ENCODE measurements around the gene ALDH1L1. TPM values are rescaled to one million over a fixed set of nuclear protein-coding genes. Genes with fewer than 3 reads are reported as not detected.

Gene ALDH1L1
- total RNA-seq, 4 donors from 2014 or later: 2.3 to 8.1 (median 6.0) TPM

GRCh38 chr3:126137490-126138130 lies 42.8 kb downstream of the ALDH1L1 start:
- H3K4me3 ChIP-seq (ENCODE audit: low read depth, poor library complexity, severe bottlenecking): no peak overlapping the region
- intact Hi-C loops (cut with DNase I; ENCODE audit: low total_unique reads): no loop called here
- WGBS, 2 donors: 95 to 96% methylated on average over 8 of the region's 8 CpGs
- DNase-seq (ENCODE audit: low spot score in 2 of 2): peak in 1 of 2 donors; percentile 46
- TF ChIP-seq CTCF (IDR thresholded peaks at IDR 0.05) (no peak), POLR2A (IDR thresholded peaks at IDR 0.05) (no peak)

DNA sequence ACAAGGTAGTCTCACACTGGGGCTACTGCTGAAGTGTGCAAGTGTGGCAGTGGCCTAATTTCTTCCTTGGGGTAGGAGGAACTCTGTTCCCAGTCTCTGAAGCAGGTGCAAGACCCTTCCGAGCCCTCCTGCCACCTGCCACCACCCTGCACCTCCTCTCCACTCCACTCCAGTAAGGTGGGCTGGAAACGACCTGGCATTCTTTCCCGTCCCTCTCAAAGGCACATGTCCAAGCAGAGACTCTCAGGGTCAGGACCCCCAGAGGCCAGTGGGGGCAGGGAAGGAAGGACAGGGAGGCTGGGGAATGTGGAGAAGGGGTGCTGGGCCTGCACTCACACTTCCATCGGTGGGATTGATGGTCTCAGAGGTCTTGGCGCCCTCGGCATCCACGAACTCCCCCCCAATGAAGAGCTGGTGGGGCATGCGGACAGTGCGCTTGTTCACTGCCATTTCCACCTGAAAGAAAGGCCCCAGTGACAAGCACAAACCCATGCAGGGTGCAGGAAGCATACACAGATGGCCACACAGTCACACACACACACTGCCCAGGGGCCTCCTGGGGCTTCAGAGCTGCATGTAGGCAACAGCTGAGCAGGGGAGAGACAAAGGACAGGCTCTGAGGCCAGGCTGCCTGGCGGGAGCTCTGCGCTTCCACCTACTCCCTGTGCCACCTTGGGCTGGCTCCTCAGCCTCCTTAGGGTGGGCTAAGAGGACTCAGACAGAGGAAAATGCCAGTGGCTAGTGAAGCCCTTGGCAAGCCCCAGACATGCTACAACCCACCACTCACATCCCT lies 43.8 kb downstream of the ALDH1L1 start:
- 86 to 89% methylated on average over 10 to 11 of the region's 11 CpGs for WGBS, 2 donors
- intact Hi-C loops (cut with DNase I; ENCODE audit: low total_unique reads): no loop called here
- DNase-seq (ENCODE audit: low spot score in 2 of 2): peak in 1 of 2 donors; percentile 66
- TF ChIP-seq POLR2A (IDR thresholded peaks at IDR 0.05): no peak
- TF ChIP-seq CTCF (IDR thresholded peaks at IDR 0.05): no peak
- H3K4me3 ChIP-seq (ENCODE audit: low read depth, poor library complexity, severe bottlenecking): no peak overlapping the region

DNA sequence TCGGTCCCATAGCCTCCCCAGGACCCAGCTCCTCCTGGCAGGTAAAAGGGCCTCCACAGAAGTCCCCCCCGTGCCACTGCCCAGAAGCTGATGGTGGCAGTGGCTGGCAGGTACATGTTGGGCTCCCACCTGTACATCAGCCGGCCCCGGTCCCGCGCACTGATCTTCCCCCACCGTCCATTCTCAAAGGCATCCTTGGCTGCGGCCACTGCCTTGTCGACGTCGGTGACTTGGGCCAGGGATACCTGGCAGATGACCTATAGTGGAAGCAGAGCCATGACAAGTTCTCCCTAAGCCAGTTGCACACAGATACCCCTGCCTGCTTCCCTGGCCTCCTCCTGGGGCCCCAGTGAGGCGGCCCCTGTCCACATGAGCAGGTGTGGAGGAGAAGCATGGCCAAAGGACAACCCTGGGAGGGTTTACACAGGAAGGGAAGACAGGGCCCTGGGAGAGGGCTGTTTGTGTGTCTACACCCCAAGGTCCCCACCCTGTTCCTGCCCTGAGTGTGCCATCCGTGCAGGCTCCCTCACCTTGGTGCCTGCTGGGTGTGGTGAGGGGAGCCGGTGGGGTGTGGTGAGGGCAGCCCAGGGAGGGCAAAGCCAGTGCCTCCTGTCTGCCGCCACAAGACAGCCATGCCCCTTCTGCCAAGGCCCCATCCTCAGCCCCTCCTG lies 44.8 kb downstream of the ALDH1L1 start:
- DNase-seq (ENCODE audit: low spot score in 2 of 2): peak in 1 of 2 donors; percentile 75
- 89 to 93% methylated on average over 15 of the region's 15 CpGs for WGBS, 2 donors

GRCh38 chr3:126135071-126135405 lies 45.3 kb downstream of the ALDH1L1 start:
- no peak for TF ChIP-seq POLR2A (IDR thresholded peaks at IDR 0.05)
- no peak for TF ChIP-seq CTCF (IDR thresholded peaks at IDR 0.05)
- intact Hi-C loops (cut with DNase I; ENCODE audit: low total_unique reads): no loop called here
- no peak for DNase-seq (ENCODE audit: low spot score in 2 of 2)
- no peak overlapping the region for H3K4me3 ChIP-seq (ENCODE audit: low read depth, poor library complexity, severe bottlenecking)
- WGBS, 2 donors: 89 to 95% methylated on average over 3 of the region's 3 CpGs

More for the DNA sequence above, 44.8 kb downstream of the ALDH1L1 start:
- H3K4me3 ChIP-seq (ENCODE audit: low read depth, poor library complexity, severe bottlenecking): no peak overlapping the region
- intact Hi-C loops (cut with DNase I; ENCODE audit: low total_unique reads): no loop called here
- TF ChIP-seq CTCF (IDR thresholded peaks at IDR 0.05) (no peak), POLR2A (IDR thresholded peaks at IDR 0.05) (no peak)

DNA sequence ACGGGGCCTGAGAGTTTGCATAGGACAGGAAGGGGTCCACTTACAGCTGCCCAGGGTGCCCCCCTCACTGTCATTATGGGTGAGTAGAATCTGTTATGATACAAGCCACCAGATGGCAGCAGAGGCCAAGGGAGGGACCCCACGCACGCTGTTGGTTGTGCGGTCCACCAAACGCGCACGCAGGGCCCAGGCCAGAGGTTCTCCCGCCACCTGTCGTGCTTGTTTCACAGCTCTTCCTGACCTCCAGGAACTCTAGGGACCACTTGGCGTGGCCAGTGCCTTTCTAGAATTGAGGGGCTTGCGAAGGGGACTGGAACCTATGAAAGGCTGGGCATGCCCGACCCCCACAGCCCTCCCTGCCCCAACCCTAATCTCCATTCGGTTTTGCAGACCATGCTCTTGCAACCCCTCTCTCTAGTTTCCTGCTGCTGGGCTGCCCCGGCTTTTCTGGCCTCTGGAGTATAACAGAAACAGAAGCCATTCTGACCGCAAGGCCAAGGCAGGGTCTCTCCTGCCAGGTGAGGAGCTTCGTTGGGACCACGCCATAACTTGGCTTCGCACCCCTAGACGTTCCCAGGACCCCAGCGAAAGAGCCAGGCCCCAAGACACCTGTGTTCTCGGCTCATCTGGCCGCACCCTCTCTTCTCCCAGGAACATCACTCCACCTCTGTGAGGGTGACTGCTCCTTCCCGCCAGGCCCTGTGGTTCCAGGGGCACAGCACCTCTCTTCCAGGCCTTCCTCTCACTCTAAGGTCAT lies 46.0 kb downstream of the ALDH1L1 start:
- TF ChIP-seq POLR2A (IDR thresholded peaks at IDR 0.05): no peak
- TF ChIP-seq CTCF (IDR thresholded peaks at IDR 0.05): peak in 1 of 3 donors; percentile 10
- intact Hi-C loops (cut with DNase I; ENCODE audit: low total_unique reads): no loop called here
- H3K4me3 ChIP-seq (ENCODE audit: low read depth, poor library complexity, severe bottlenecking): no peak overlapping the region
- DNase-seq (ENCODE audit: low spot score in 2 of 2): peak; percentile 48 to 94
- WGBS, 2 donors: 40 to 46% methylated on average over 22 to 23 of the region's 23 CpGs
